Suprapubic skin (tissue), 4 donors: ENCODE measurements around the gene SEC24D. TPM values are rescaled to one million over a fixed set of nuclear protein-coding genes. Genes with fewer than 3 reads are reported as not detected.
"Not testable (repeated sequence)": the region's sequence is repeated elsewhere in the genome, so short reads cannot be mapped to it uniquely, and the experiment has no call there.

Experiments
- DNase-seq, 2 donors: peaks; one replicate each; pipeline ENCODE4 v3.0.0-alpha.2; 2019; ENCODE audit warnings: low spot score in 2 of 2
- H3K27ac ChIP-seq: fragments of 200-600 bp; sonication (generic); one replicate; pipeline ENCODE4 v1.5.1; 2019
- H3K27me3 ChIP-seq: fragments of 200-600 bp; sonication (generic); one replicate; pipeline ENCODE4 v1.5.1; 2019
- H3K36me3 ChIP-seq: fragments of 200-600 bp; sonication (generic); one replicate; pipeline ENCODE4 v1.5.1; 2019
- H3K4me1 ChIP-seq: fragments of 200-600 bp; sonication (generic); one replicate; pipeline ENCODE4 v1.5.1; 2019
- H3K4me3 ChIP-seq: fragments of 200-600 bp; sonication (generic); one replicate; pipeline ENCODE4 v1.5.1; 2019; ENCODE audit warnings: mild to moderate bottlenecking
- H3K9me3 ChIP-seq: fragments of 200-600 bp; sonication (generic); one replicate; pipeline ENCODE4 v1.5.1; 2019
- EP300 ChIP-seq: sonication (generic); formaldehyde crosslinking; IDR thresholded peaks from one replicate; pipeline ENCODE4 v1.6.1; 2017; ENCODE audit warnings: antibody characterized with exemption
- POLR2A ChIP-seq, 2 donors: fragments of 450-650 bp; IDR thresholded peaks; one replicate each; pipeline ENCODE4 v1.6.1; 2017; ENCODE audit warnings: antibody characterized with exemption in 2 of 2, mild to moderate bottlenecking in 2 of 2, moderate library complexity in 2 of 2
- POLR2AphosphoS5 ChIP-seq, 3 donors: sonication (generic); formaldehyde crosslinking; IDR thresholded peaks; one replicate each; pipeline ENCODE4 v1.6.1; 2017; ENCODE audit warnings: antibody characterized with exemption in 3 of 3
- WGBS: methylation state at CpG from one replicate; pipeline ENCODE4 v1.1.5; 2018; 5-methylcytosine and 5-hydroxymethylcytosine counted together
- total RNA-seq, 4 donors: library from RNA; depleted of rRNA; stranded (reverse); fragments of >200 nt; gene quantifications; one replicate each; pipeline ENCODE4 v1.1.0, GENCODE V29; 2016
- TF ChIP-seq, protein P1 (sequence below), 2 donors: fragments of 200-600 bp in 1 of 2; fragments of 450-650 bp in 1 of 2; sonication (generic) in 1 of 2; IDR thresholded peaks; one replicate each; pipeline ENCODE4 v1.5.1; 2016 to 2019; ENCODE audit warnings: antibody characterized with exemption in 2 of 2, mild to moderate bottlenecking in 1 of 2, moderate library complexity in 1 of 2

SEC24D gene
- total RNA-seq, 4 donors from 2014 or later, result 16.7 to 18.1 (median 18.0) TPM

DNA sequence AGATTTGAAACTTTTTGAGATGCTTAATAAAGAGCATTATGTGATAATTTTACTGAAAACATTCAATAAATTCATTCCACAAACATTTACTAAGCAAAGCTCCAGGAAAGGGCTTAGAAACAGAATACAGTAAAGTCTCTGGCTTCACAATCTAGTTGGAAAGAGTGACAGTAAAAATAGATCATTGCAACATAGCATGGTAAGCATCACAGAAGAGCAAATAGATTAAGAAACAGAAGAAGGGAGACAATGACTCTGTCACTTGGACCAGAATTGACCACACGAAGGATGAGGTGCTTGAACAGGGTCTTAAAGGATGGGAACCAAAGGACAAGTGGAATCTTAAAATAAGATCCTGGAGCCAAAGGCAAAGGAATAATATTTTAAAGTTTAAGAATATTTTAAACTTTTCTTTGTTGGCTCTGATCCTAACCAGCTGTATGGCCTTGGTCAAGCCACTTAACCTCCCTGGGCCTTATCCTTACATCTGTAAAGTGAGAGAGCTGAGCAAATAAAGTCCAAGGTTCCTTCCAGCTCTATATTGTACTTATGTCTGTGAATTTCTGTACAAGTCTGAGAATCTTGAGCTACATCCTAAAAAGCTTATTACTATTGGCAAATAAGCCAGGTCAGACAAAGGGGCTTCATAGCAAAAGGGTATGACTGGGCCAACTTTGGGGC lies 33.9 kb downstream of the SEC24D start:
- H3K9me3 ChIP-seq, result no peaks in the 10 kb centered on the region
- no peak overlapping the region for H3K27ac ChIP-seq
- 77% methylated on average over 1 of the region's 1 CpG for WGBS
- H3K27me3 ChIP-seq, result no peaks in the 10 kb centered on the region
- DNase-seq, result no peak
- no peaks in the 10 kb centered on the region for H3K4me1 ChIP-seq
- peaks cover 70% of the 10 kb centered on the region for H3K36me3 ChIP-seq
- TF ChIP-seq POLR2AphosphoS5 (IDR thresholded peaks at IDR 0.05) (no peak), POLR2A (IDR thresholded peaks at IDR 0.05) (no peak), EP300 (no peak)
- TF ChIP-seq, protein P1, sequence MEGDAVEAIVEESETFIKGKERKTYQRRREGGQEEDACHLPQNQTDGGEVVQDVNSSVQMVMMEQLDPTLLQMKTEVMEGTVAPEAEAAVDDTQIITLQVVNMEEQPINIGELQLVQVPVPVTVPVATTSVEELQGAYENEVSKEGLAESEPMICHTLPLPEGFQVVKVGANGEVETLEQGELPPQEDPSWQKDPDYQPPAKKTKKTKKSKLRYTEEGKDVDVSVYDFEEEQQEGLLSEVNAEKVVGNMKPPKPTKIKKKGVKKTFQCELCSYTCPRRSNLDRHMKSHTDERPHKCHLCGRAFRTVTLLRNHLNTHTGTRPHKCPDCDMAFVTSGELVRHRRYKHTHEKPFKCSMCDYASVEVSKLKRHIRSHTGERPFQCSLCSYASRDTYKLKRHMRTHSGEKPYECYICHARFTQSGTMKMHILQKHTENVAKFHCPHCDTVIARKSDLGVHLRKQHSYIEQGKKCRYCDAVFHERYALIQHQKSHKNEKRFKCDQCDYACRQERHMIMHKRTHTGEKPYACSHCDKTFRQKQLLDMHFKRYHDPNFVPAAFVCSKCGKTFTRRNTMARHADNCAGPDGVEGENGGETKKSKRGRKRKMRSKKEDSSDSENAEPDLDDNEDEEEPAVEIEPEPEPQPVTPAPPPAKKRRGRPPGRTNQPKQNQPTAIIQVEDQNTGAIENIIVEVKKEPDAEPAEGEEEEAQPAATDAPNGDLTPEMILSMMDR (IDR thresholded peaks at IDR 0.05), result no peak
- H3K4me3 ChIP-seq, result no peak overlapping the region

DNA sequence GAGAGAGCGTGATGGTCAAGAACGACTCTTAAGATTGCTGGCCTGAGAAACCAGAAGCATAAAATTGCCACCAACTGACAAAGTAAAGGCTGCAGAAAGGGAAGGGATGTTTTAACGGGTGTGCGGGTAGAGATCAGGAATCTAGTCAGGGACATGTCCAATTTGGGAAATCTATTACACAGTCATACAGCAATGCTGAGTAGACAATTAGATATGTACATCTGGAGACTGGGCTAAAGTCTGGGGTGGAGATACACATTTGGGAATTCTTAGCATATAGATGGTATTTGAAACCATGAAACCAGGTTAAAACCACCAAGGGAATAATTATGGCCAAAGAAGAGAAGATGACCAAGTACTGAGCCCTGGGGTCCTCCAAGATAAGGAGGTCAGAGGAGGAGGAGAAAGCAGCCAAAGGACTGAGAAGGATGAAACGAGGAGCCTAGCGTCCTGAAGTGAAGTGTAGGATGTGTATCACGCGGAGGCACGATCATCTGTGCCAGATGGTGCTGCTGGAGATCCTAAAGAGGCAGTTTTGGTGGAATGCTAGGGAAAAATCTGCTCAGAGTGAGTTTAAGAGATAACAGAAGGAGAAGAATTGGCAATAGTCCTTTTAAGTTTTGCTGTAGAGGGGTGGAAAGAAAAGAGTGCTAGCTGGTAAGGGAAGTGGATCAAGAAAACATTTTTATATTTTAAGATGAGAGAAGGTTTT lies 36.5 kb downstream of the SEC24D start:
- H3K4me3 ChIP-seq, result no peak overlapping the region
- H3K27ac ChIP-seq, result no peak overlapping the region
- DNase-seq, result no peak
- H3K9me3 ChIP-seq, result no peaks in the 10 kb centered on the region
- H3K27me3 ChIP-seq, result no peaks in the 10 kb centered on the region
- H3K4me1 ChIP-seq, result no peaks in the 10 kb centered on the region
- TF ChIP-seq POLR2AphosphoS5 (IDR thresholded peaks at IDR 0.05), result no peak
- TF ChIP-seq EP300, result no peak
- TF ChIP-seq POLR2A (IDR thresholded peaks at IDR 0.05), result no peak
- TF ChIP-seq, protein P1 (IDR thresholded peaks at IDR 0.05), result no peak
- H3K36me3 ChIP-seq, result peaks cover 63% of the 10 kb centered on the region
- WGBS, result 84% methylated on average over 9 of the region's 9 CpGs

DNA sequence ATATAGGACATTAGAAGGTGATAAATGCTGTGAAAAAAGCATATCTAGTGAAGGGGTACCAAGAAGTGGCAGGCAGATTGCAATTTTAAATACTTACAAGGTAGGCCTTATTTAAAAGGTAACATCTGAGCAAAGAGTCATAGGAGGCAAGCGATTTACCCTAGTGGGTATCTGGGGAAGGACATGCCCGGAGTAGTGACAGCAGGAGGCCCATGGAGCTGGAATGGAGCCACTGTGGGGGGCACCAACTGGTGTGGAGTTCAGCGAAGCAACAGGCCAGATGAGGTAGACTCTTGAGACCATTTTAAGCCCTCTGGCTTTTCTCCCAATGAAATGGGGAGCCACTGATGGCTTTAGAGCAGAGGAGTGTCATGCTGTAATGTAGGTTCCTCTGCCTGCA lies 37.3 kb downstream of the SEC24D start:
- H3K27me3 ChIP-seq, result no peaks in the 10 kb centered on the region
- 93% methylated on average over 3 of the region's 3 CpGs for WGBS
- peaks cover 60% of the 10 kb centered on the region for H3K36me3 ChIP-seq
- no peak for TF ChIP-seq EP300
- TF ChIP-seq POLR2AphosphoS5 (IDR thresholded peaks at IDR 0.05), result no peak
- no peak for TF ChIP-seq POLR2A (IDR thresholded peaks at IDR 0.05)
- TF ChIP-seq, protein P1 (IDR thresholded peaks at IDR 0.05), result no peak
- H3K27ac ChIP-seq, result no peak overlapping the region
- no peak for DNase-seq
- H3K4me1 ChIP-seq, result no peaks in the 10 kb centered on the region
- no peak overlapping the region for H3K4me3 ChIP-seq
- H3K9me3 ChIP-seq, result no peaks in the 10 kb centered on the region

DNA sequence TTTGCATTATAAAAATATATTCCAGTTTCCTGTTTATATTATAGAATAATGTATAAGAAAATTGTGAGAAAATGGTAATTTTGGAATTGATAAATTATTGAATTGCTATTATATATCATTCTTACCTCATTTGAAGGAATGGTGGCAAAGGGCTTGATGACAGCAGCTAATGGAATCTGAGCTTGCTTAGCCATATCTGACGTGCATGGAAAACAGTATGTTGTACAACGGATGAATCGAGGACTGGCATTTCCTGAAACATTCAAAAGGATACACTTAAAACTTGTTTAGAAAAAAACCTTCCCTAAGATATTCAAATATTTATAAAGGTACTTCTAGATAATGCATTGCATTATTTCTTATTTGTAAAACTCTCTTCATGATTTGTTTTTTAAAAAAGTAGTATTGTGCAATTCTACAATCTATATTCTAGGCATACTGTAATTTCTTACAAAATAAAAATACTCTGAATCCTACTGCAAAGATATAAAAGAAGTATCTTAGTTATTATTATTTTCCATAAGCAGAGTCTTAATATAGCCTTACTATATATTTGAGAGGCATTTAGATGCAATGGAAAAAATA lies 38.3 kb downstream of the SEC24D start:
- DNase-seq, result no peak
- H3K36me3 ChIP-seq, result peaks cover 53% of the 10 kb centered on the region
- WGBS, result 95% methylated on average over 3 of the region's 3 CpGs
- no peak overlapping the region for H3K4me3 ChIP-seq
- no peaks in the 10 kb centered on the region for H3K4me1 ChIP-seq
- no peaks in the 10 kb centered on the region for H3K9me3 ChIP-seq
- H3K27me3 ChIP-seq, result no peaks in the 10 kb centered on the region
- TF ChIP-seq POLR2AphosphoS5 (IDR thresholded peaks at IDR 0.05) (no peak), EP300 (no peak), POLR2A (IDR thresholded peaks at IDR 0.05) (no peak)
- TF ChIP-seq, protein P1 (IDR thresholded peaks at IDR 0.05), result no peak
- no peak overlapping the region for H3K27ac ChIP-seq

DNA sequence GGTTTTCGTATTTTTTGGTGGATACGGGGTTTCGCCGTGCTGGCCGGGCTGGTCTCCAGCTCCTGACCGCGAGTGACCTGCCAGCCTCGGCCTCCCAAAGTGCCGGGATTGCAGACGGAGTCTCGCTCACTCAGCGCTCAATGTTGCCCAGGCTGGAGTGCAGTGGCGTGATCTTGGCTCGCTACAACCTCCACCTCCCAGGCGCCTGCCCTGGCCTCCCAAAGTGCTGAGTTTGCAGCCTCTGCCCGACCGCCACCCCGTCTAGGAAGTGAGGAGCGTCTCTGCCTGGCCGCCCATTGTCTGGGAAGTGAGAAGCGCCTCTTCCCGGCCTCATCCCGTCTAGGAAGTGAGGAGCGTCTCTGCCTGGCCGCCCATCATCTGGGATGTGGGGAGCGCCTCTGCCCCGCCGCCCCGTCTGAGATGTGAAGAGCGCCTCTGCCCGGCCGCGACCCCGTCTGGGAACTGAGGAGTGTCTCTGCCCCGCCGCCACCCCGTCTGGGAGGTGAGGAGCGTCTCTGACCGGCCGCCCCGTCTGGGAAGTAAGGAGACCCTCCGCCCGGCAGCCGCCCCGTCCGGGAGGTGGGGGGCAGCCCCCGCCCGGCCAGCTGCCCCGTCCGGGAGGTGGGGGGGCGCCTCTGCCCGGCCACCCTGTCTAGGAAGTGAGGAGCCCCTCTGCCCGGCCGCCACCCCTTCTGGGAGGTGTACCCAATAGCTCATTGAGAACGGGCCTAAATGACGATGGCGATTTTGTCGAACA lies 44.1 kb downstream of the SEC24D start:
- H3K4me1 ChIP-seq, H3K9me3 ChIP-seq, DNase-seq, H3K27ac ChIP-seq, H3K4me3 ChIP-seq, H3K27me3 ChIP-seq: not testable (repeated sequence)
- WGBS, result 90% methylated on average over 50 of the region's 58 CpGs
- peaks cover 21% of the 10 kb centered on the region for H3K36me3 ChIP-seq
